Activated T-cell treated with anti-CD3 and anti-CD28 coated beads, Interleukin-2, amount 50 U/mL, for 4 hours (primary cell): Measurements from ENCODE around the gene RIN3. TPM values are rescaled to one million over a fixed set of nuclear protein-coding genes. Genes with fewer than 3 reads are reported as not detected.

Source experiments
- ATAC-seq, 2 donors: fragments of 200-7000 bp; cut with Tn5 transposase; one replicate each; pipeline ENCODE4 v1.10.0; 2021
- DNase-seq: peaks from one replicate; pipeline ENCODE4 v3.0.0-alpha.2; 2020
- H3K27me3 Mint-ChIP-seq: one replicate; pipeline ENCODE4 v1.8.0; 2021; ENCODE audit warnings: low read depth, mixed read lengths
- H3K36me3 Mint-ChIP-seq: one replicate; pipeline ENCODE4 v1.8.0; 2022; ENCODE audit warnings: mixed read lengths; ENCODE audit not compliant: insufficient read depth
- H3K4me1 Mint-ChIP-seq: one replicate; pipeline ENCODE4 v1.8.0; 2021; ENCODE audit warnings: low read depth, mixed read lengths
- H3K4me3 Mint-ChIP-seq: one replicate; pipeline ENCODE4 v1.8.0; 2021; ENCODE audit warnings: mild to moderate bottlenecking, moderate library complexity, mixed read lengths
- H3K9me3 Mint-ChIP-seq: one replicate; pipeline ENCODE4 v1.8.0; 2021; ENCODE audit warnings: mixed read lengths
- total RNA-seq, 3 donors: library from RNA; stranded (reverse); gene quantifications; one replicate each; pipeline ENCODE4 v1.2.1, GENCODE V29; 2021

The RIN3 gene
- total RNA-seq, 3 donors from 2014 or later, result 14.2 to 24.3 (median 18.5) TPM

GRCh38 chr14:92603309-92604242 is 90.0 kb downstream of the RIN3 start:
- H3K9me3 Mint-ChIP-seq, result no peaks in the 10 kb centered on the region
- peaks cover 28% of the 10 kb centered on the region for H3K4me1 Mint-ChIP-seq
- H3K36me3 Mint-ChIP-seq, result peaks cover 2% of the 10 kb centered on the region
- H3K4me3 Mint-ChIP-seq, result peak overlapping the region; percentile 8
- DNase-seq (peak; percentile 53), ATAC-seq (peak; percentile 85 to 87)
- H3K27me3 Mint-ChIP-seq, result no peaks in the 10 kb centered on the region

- H3K4me3 Mint-ChIP-seq, result no peak overlapping the region
- H3K36me3 Mint-ChIP-seq, result peaks cover 2% of the 10 kb centered on the region
- H3K4me1 Mint-ChIP-seq, result peaks cover 32% of the 10 kb centered on the region
- DNase-seq, result no peak
- no peaks in the 10 kb centered on the region for H3K27me3 Mint-ChIP-seq
- no peak for ATAC-seq
- H3K9me3 Mint-ChIP-seq, result no peaks in the 10 kb centered on the region
These were observed 91.8 kb downstream of the RIN3 start for GRCh38 chr14:92605274-92605940.

DNA sequence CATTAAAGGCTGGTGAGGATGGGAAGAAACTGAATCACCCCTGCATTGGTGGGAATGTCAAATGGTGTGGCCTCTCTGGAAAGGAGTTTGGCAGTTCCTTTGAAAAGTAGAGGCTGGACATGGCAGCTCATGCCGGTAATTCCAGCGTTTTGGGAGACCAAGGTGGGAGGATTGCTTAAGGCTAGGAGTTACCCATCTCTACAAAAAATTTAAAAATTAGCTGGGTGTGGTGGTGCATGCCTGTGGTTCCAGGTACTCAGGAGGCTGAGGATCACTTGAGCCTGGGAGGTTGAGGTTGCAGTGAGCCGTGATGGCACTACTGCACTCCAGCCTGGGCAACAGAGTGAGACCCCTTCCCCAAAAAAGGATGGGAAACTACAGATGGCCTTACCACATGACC is 93.7 kb downstream of the RIN3 start:
- DNase-seq (no peak), ATAC-seq (no peak)
- Mint-ChIP-seq H3K27me3 (no peaks in the 10 kb centered on the region), H3K9me3 (no peaks in the 10 kb centered on the region), H3K36me3 (peaks cover 2% of the 10 kb centered on the region), H3K4me1 (peaks cover 25% of the 10 kb centered on the region), H3K4me3 (no peak overlapping the region)

DNA sequence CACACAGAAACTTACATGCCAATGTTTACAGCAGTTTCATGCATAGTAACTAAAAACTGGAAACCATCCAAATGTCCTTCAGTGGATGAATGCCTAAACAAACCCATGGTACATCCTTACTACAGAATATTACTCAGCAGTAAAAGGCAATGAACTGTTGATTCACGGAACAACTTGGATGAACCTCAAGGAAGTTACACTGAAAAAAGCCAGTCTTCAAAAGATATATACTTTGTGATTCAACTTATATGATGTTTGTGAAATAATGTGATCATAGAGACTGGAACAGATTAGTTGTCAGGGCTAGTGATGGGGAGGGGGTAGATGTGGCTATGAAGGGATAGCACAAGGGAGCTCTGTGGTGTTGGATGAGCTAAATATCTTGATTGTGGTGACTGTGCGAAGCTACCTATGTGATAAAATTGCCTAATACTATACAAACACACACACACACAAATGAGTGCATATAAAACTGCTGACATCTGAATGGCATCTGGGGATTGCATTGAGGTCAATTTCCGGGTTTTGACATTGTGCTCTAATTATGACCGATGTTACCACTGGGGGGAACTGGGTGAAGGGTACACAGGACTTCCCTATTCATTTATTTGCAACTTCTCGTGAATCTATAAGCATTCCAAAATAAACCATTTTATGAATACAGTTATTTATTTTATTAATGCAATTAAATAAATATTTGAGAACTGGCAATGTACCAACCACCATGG is 94.3 kb downstream of the RIN3 start:
- Mint-ChIP-seq H3K27me3 (no peaks in the 10 kb centered on the region), H3K4me1 (peaks cover 30% of the 10 kb centered on the region), H3K4me3 (no peak overlapping the region), H3K36me3 (peaks cover 2% of the 10 kb centered on the region), H3K9me3 (no peaks in the 10 kb centered on the region)
- ATAC-seq (no peak), DNase-seq (no peak)

- Mint-ChIP-seq H3K27me3 (no peaks in the 10 kb centered on the region), H3K9me3 (no peaks in the 10 kb centered on the region), H3K36me3 (peaks cover 2% of the 10 kb centered on the region), H3K4me1 (peaks cover 37% of the 10 kb centered on the region), H3K4me3 (no peak overlapping the region)
- DNase-seq (no peak), ATAC-seq (no peak)
These were observed 96.4 kb downstream of the RIN3 start for GRCh38 chr14:92609955-92610354.

GRCh38 chr14:92610849-92611271 is 97.3 kb downstream of the RIN3 start:
- H3K4me1 Mint-ChIP-seq, result peaks cover 46% of the 10 kb centered on the region
- no peaks in the 10 kb centered on the region for H3K9me3 Mint-ChIP-seq
- DNase-seq (no peak), ATAC-seq (no peak)
- H3K4me3 Mint-ChIP-seq, result no peak overlapping the region
- no peaks in the 10 kb centered on the region for H3K27me3 Mint-ChIP-seq
- no peaks in the 10 kb centered on the region for H3K36me3 Mint-ChIP-seq

DNA sequence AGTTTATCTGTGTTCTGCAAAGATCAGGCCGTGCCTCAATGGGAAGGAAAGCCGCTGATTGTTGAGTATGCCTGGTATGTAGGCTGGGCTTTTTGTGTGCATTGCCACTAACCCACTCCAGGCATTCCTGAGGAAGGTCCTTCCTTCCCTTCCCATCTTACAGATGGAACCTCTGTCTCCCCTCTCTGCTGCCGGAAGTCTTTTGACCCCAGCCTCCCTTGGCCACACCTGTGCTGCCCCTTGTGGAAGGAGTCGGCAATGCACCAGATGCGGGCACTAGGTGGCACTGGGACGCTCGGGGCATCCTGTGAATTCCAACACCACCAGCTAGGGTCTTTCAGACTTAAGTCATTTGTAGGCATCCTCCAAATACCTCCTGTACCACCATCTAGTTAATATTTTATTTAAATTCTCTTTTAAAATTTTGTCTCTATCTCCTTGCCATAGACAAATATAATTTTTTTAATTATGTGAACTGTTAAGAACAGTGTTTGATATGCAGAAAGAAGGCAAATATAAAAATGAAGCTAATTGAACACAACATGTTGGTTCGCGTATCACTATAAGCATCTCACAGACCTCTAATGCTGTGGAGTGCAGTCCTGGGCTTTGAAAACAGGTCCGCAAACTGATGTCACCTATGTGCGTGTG is 99.6 kb downstream of the RIN3 start:
- Mint-ChIP-seq H3K36me3 (no peaks in the 10 kb centered on the region), H3K4me3 (no peak overlapping the region), H3K9me3 (no peaks in the 10 kb centered on the region), H3K4me1 (peaks cover 55% of the 10 kb centered on the region), H3K27me3 (no peaks in the 10 kb centered on the region)
- ATAC-seq (peak in 1 of 2 donors; percentile 41), DNase-seq (peak; percentile 59)

GRCh38 chr14:92613681-92614260 is 100.2 kb downstream of the RIN3 start:
- no peaks in the 10 kb centered on the region for H3K27me3 Mint-ChIP-seq
- H3K4me3 Mint-ChIP-seq, result no peak overlapping the region
- ATAC-seq (no peak), DNase-seq (no peak)
- no peaks in the 10 kb centered on the region for H3K36me3 Mint-ChIP-seq
- peaks cover 55% of the 10 kb centered on the region for H3K4me1 Mint-ChIP-seq
- H3K9me3 Mint-ChIP-seq, result no peaks in the 10 kb centered on the region

- Mint-ChIP-seq H3K27me3 (no peaks in the 10 kb centered on the region), H3K4me1 (peaks cover 44% of the 10 kb centered on the region), H3K36me3 (no peaks in the 10 kb centered on the region), H3K9me3 (no peaks in the 10 kb centered on the region), H3K4me3 (peak overlapping the region; percentile 54)
- peak; percentile 88 to 90 for ATAC-seq
- peak; percentile 53 for DNase-seq
These were observed 101.9 kb downstream of the RIN3 start for GRCh38 chr14:92615451-92615850.

DNA sequence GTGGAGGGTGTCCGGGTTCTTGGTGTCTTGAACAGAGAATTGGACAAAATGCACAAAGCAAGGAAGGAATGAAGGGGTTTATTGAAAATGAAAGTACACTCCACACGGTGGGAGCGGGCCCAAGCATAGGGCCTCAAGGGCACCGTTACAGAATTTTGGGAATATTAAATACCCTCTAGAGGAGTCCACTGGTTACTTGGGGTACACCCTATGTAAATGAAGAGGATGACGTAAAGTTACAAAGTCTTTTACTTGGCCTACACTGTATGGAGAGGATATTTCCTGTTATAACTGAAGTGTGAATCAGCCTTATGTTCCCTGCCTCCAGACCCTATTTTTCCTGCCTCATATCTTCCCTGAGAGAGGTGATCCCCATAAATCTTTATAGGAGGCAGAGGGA is 102.6 kb downstream of the RIN3 start:
- no peaks in the 10 kb centered on the region for H3K27me3 Mint-ChIP-seq
- peak overlapping the region; percentile 54 for H3K4me3 Mint-ChIP-seq
- H3K9me3 Mint-ChIP-seq, result peaks cover under 1% of the 10 kb centered on the region
- ATAC-seq (no peak), DNase-seq (no peak)
- H3K36me3 Mint-ChIP-seq, result peaks cover under 1% of the 10 kb centered on the region
- peaks cover 43% of the 10 kb centered on the region for H3K4me1 Mint-ChIP-seq

- no peak for ATAC-seq
- H3K27me3 Mint-ChIP-seq, result no peaks in the 10 kb centered on the region
- peaks cover 11% of the 10 kb centered on the region for H3K36me3 Mint-ChIP-seq
- H3K9me3 Mint-ChIP-seq, result peaks cover 12% of the 10 kb centered on the region
- no peak overlapping the region for H3K4me3 Mint-ChIP-seq
- peaks cover 40% of the 10 kb centered on the region for H3K4me1 Mint-ChIP-seq
- no peak for DNase-seq
These were observed 104.0 kb downstream of the RIN3 start for GRCh38 chr14:92617581-92617980.

DNA sequence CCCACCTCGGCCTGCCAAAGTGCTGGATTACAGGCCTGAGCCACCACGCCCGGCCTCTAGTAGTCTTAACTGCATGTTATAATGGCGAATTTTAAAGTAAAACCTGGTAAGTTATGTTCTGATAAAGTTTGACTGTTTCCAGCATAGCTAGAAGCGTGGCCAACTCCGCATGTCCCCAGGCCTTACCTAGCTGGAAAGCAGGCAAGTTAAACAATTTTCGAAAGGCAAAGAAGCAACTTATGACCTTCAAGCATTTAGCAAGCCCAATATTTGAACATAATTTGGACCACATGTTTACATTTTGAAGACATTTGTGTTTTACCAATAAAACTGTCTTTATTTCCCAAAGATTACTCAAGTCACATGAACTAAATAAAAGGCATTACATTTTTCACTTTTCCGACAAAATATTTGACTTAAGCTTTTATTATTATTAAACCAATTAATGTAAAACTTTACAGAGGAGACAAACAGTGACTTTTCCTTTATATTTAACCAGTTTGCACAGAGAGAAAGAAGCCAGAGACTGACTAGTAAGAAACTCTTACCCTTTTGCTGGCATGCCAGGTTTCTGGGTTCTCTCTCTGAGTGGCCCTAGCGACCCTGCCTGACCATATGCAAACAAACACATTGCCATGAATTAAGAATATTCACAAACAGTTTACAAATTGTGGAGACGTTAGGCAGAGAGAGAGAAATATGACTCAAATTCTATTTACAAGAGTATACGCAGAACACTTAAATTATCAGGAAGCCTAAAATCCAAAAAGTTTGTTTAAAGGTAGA is 106.3 kb downstream of the RIN3 start:
- H3K4me1 Mint-ChIP-seq, result peaks cover 22% of the 10 kb centered on the region
- ATAC-seq (no peak), DNase-seq (no peak)
- no peak overlapping the region for H3K4me3 Mint-ChIP-seq
- H3K9me3 Mint-ChIP-seq, result peaks cover 16% of the 10 kb centered on the region
- no peaks in the 10 kb centered on the region for H3K27me3 Mint-ChIP-seq
- peaks cover 18% of the 10 kb centered on the region for H3K36me3 Mint-ChIP-seq

DNA sequence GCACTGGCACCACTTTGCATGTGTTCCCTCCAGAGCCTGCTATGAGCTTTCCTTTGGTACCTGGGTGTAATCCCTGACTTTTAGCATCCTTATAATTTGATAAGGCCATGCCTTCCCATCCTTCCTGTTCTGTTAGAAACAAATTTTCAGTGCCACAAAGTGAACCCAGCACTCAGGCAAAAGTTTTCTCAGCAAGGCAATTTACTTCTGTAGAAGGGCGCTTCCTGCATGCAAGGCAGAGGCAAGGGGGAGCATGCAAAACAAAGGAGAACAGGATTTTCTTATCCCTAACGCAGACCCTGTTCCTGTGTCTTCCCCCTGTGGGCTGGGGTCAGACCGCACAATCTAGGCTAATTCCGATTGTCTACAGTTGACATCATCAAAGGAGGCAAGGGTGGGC is 108.7 kb downstream of the RIN3 start:
- Mint-ChIP-seq H3K27me3 (no peaks in the 10 kb centered on the region), H3K4me3 (no peak overlapping the region), H3K4me1 (peaks cover 2% of the 10 kb centered on the region), H3K9me3 (peaks cover 24% of the 10 kb centered on the region), H3K36me3 (peaks cover 22% of the 10 kb centered on the region)
- ATAC-seq (no peak), DNase-seq (no peak)
